ENCODE results near the gene RABGEF1.
A peak's percentile ranks its signal among the peaks of the same experiment; 100 is the strongest.
"Not testable (repeated sequence)": the region's sequence is repeated elsewhere in the genome, so short reads cannot be mapped to it uniquely, and the experiment has no call there.

RABGEF1 gene

DNA sequence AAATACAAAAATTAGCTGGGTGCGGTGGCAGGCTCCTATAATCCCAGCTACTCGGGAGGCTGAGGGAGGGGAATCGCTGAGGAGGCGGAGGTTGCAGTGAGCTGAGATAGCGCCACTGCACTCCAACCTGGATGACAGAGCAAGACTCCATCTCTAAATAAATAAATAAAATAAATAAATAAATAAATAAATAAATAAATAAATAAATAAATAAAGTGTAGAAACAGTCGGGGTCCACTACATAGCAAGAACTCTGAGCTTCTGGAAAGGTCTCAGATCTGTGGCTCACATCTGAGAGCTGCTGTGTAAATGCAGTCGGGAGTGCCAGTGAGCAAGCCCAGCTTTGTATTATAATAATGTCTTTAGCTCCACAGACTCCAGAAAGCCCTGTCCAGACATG, 76.1 kb downstream of the RABGEF1 start:
- not testable (repeated sequence) for DNase-seq

- DNase-seq: not testable (repeated sequence)
Observed at GRCh38 chr7:66817208-66817795, 76.8 kb downstream of the RABGEF1 start.

GRCh38 chr7:66817956-66818355, 77.4 kb downstream of the RABGEF1 start:
- DNase-seq: not testable (repeated sequence)

GRCh38 chr7:66824041-66824440, 83.5 kb downstream of the RABGEF1 start:
- no peak for DNase-seq

GRCh38 chr7:66825538-66825937, 85.0 kb downstream of the RABGEF1 start:
- DNase-seq: peak; percentile 58

DNA sequence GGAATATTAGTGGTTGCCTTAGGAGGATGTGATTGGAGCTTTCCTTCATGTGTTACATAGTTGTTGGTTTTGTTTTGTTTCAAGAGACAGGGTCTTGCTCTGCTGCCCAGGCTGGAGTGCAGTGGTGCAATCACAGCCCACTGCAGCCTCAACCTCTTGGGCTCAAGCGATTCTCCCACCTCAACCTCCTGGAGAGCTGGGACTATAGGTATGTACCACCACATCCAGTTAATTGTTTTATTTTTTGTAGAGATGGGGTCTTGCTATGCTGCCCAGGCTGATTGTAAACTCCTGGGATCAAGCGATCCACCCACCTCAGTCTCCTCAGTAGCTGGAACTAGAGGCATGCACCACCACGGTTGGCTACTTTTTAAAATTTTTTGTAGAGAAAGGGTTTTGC, 86.1 kb downstream of the RABGEF1 start:
- no peak for DNase-seq

DNA sequence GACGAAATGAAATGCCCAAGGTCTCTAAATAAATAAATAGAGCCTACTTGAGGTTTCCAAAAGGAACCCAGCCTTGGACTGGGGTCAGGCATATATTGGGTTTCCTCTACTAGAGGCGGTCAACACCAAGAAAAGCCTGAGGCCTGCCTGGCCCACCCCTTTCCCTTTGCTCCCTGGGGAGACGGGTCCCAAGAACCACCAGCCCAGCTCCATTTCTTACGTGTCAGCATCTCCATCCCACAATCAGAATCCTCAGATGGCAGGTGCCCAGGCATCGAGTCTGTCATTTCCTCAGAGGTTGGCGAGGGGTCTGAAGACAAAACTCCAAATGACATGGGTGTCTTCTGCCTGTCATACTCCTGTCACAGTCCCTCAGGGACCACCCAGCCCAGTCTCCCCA, 90.4 kb downstream of the RABGEF1 start:
- DNase-seq: not testable (repeated sequence)

DNA sequence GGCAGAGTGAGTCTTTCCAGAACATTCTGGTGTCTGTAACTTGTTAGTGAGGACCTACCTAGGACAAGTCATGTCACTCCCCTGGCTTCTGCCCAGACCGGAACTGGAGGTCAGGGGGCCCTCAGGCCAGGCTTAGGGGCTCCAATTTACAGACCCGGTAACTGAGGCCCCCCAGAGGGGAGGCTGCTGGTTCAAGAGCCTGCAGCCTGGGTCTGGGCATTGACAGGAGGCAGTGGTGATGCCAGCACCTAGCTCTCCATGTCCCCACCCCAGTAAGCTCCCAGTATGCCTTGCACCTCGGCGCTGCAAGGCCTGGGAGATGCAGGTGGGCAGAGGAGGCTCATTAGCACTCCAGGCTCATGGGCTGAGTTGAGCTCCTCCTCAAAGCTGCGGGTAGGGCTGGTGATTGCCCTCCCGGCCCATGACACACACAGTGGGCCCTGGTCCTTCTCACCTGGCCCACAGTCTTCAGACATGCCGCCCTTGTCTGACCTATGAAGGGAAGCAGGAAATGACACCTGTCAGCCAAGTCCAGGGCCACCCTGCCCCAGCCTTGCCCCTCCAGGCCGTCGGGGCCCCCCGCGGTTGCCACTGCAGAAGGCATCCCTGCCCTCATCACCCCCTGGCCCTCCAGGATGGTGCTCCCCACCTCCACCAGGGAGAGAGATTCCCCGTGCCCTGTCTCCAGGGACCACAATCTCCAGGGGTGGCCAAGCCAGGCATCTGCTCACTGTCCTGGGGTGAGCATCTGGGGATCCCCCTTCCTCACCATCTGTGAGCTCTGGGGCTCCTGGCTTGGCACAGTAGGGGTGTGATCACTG, 92.2 kb downstream of the RABGEF1 start:
- DNase-seq: no peak

DNA sequence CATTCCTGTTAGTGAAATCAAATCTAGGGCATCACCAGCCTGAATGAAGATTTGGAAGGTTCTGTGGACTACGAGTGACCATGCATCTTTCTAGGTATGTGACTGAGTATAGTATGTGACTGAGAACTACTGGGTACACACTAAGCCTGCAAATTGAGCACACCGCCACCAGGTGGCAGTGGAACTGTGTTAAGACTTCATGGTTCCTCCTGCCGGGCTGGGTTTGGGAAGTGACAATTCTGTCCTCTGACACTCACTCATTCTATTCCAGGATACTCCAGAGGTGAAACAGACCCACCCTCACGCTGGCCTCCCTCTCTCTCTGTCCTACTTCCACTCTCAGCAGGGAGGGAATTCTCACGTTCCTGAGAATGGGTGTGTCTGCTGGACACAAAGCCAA, 96.5 kb downstream of the RABGEF1 start:
- peak; percentile 70 for DNase-seq

- DNase-seq: no peak
Observed at GRCh38 chr7:66837661-66838060, 97.1 kb downstream of the RABGEF1 start.

DNA sequence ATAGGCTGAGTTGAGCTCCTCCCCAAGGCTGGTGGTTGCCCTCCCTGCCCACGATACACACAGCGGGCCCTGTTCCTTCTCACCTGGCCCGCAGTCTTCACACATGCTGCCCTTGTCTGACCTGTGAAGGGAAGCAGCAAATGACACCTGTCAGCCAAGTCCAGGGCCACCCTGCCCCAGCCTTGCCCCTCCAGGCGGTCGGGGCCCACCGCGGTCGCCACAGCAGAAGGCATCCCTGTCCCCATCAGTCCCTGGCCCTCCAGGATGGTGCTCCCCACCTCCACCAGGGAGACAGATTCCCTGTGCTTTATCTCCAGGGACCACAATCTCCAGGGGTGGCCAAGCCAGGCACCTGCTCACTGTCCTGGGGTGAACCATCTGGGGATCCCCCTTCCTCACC, 99.3 kb downstream of the RABGEF1 start:
- DNase-seq: no peak

DNA sequence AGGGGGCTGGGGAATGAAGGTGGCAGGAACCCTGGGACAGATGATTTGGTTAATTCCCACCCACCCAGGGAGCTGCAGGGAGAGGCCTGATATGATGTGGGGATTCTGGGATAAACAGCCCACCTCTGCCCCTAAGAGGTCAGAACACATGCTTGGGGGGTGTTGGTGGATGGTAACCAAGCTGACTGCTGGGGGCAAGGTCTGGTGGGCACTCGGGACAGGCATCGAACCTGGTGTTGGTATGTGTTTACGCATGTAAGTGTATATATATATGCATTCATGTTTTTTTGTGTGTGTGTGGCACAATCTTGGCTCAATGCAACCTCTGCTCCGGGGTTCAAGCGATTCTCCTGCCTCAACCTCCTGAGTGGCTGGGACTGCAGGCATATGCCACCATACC, 99.8 kb downstream of the RABGEF1 start:
- DNase-seq: no peak

DNA sequence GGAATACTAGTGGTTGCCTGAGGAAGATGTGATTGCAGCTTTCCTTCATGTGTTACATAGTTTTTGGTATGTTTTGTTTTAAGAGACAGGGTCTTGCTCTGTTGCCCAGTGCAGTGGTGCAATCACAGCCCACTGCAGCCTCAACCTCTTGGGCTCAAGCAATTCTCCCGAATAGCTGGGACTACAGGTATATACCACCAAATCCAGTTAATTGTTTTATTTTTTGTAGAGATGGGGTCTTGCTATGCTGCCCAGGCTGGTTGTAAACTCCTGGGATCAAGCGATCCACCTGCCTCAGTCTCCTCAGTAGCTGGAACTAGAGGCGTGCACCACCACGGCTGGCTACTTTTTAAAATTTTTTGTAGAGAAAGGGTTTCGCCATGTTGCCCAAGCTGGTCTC, 101.4 kb downstream of the RABGEF1 start:
- no peak for DNase-seq

GRCh38 chr7:66843492-66843891, 103.0 kb downstream of the RABGEF1 start:
- DNase-seq: not testable (repeated sequence)

DNA sequence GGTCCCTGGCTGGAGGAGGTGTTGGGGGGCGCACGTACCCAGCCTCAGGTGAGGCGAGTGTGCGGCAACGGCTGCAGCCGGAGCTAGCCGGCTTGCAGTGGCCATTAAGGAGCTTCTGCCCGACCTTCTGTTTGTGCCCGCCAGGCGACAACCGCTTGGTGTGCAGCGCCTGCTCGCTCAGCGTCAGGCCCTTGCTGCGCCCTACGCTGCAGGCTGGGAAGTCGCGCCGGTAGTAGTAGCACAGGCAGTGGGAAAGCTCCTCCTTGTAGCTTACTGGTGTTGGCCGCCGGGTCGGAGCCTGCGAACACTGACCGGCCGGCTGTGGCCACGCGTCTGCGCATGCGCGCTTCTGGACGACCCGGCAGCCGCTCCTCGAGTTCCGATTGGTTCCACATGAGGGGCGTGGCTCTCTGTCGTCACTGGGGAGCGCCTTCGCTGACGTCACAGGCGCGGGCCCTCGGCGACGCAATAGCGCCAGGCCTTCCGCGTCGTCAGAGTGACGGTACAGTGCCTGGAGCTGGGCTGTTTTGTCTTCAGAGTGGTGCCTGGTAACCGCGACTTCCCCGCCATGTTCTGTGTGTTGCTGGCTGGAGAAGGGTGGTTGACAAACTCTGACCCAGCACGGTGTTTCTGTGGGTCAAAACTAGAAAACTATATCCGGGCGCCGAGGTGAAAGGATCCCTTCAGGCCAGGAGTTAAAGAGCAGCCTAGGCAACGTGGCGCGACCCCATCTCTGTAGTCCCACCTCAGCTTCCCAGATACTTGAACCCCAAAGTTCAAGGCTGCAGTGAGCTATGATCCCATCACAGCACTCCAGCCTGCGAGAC, 104.2 kb downstream of the RABGEF1 start:
- DNase-seq: peak; percentile 99

DNA sequence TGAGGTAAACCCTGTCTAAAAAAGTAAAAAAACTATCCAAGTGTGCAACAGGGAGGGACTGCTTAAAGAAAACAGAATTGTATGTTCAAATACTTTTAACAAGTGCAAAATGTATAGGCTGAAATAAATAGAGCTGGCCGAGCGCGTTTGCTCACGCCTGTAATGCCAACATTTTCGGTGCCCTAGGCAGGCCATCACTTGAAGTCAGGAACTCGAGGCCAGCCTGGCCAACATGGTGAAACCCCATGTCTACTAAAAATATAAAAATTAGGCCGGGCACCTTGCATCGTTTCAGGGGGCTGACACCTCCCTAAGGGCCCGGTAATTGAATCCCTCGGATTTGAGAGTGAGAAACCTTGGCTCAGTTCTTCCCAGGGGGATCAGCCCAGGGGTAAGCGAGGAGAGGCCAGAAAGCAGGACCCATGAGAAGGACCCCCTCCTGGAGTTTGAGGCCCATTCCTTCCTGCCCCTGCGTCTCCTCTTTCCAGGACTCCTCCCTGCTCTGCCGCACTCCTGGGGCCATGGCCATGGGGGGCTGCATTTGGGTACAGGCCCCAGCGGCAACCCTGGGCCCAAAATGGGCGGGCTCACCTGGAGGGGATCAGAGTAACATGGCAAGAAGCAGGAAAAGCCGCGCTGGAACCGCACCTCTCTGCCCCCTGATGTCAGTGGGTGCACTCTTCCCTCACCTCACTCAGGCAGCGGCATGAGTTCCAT, 105.0 kb downstream of the RABGEF1 start:
- DNase-seq: no peak

- DNase-seq: not testable (repeated sequence)
Observed at GRCh38 chr7:66846096-66846445, 105.5 kb downstream of the RABGEF1 start.

- DNase-seq: not testable (repeated sequence)
Observed at GRCh38 chr7:66847523-66847855, 107.0 kb downstream of the RABGEF1 start.

- peak; percentile 32 for DNase-seq
Observed at GRCh38 chr7:66847879-66848790, 107.6 kb downstream of the RABGEF1 start.

- no peak for DNase-seq
Observed at GRCh38 chr7:66859339-66859738, 118.8 kb downstream of the RABGEF1 start.

DNA sequence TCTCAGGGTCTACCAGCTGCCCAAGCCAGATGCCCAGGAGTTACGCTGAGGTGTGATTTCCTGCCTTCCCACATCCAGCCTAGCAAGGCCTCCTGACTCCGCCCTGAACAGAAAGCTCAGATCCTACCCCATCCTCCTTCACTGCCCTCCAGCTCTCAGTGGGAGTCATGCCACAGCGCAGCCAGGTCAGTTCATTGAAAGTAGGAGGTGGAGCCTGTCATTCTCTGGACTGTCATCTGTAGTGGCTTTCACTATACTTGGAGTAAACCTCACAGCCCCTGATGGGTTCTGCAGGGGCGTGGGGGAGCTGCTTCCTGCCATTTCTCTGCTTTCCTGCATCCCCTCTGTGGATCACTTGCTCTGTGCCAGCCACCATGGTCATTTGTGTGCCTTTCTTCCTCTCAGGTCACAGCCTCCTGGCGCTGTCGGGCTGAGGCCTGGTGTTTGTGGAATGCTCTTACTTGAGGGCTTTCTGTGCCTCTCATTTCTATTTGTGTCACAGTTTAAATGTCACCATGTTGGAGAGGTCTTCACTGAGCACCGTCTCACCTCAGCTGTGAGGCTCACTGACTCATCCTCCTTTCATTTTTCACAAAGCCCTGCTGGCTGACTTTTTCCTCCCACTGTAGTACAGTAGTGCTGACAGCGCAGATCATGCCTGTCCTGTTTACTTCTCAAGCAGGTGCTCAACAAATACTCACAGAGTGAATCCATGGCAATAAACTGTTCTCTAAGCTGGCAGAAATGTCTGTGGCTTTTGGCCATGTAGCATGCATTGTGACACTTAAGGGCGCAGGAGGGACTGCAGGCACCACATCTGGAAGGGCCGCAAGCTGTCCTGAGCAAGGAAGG, 119.5 kb downstream of the RABGEF1 start:
- peak; percentile 73 for DNase-seq
